Right atrium auricular region (tissue), 2 donors: ENCODE measurements around the gene DPF3. TPM values are rescaled to one million over a fixed set of nuclear protein-coding genes. Genes with fewer than 3 reads are reported as not detected.

ENCODE experiments used
- DNase-seq: peaks from one replicate; pipeline ENCODE4 v3.0.0-alpha.2; 2019; ENCODE audit warnings: low spot score
- H3K27ac ChIP-seq, 2 donors: fragments of 200-600 bp; sonication (generic); 1 replicate in 1 of 2; 2 replicates in 1 of 2; pipeline ENCODE4 v1.5.1; 2016 to 2019
- H3K27me3 ChIP-seq, 2 donors: fragments of 200-600 bp; sonication (generic); one replicate each; pipeline versions ENCODE4 v1.5.1 to v1.6.0; 2017 to 2019
- H3K36me3 ChIP-seq: fragments of 200-600 bp; sonication (generic); one replicate; pipeline ENCODE4 v1.5.1; 2016
- H3K4me1 ChIP-seq, 2 donors: fragments of 200-600 bp; sonication (generic); one replicate each; pipeline versions ENCODE4 v1.5.1 to v1.6.0; 2017 to 2019
- H3K4me3 ChIP-seq, 2 donors: fragments of 200-600 bp; sonication (generic); 1 replicate in 1 of 2; 2 replicates in 1 of 2; pipeline ENCODE4 v1.5.1; 2017 to 2019; ENCODE audit warnings: mild to moderate bottlenecking in 1 of 2, moderate library complexity in 1 of 2
- H3K9me3 ChIP-seq, 2 donors: fragments of 200-600 bp; sonication (generic); one replicate each; pipeline ENCODE4 v1.5.1; 2019
- total RNA-seq, 2 donors: library from RNA; depleted of rRNA; stranded (reverse); fragments of >200 nt; gene quantifications; one replicate each; pipeline ENCODE4 v1.1.0, GENCODE V29; 2016
- TF ChIP-seq, protein P1 (sequence below), 2 donors: fragments of 200-600 bp; sonication (generic); IDR thresholded peaks; one replicate each; pipeline ENCODE4 v1.5.1; 2019; ENCODE audit warnings: antibody characterized with exemption in 2 of 2

The DPF3 gene
- total RNA-seq, 2 donors from 2014 or later = 14.7 to 26.6 TPM

DNA sequence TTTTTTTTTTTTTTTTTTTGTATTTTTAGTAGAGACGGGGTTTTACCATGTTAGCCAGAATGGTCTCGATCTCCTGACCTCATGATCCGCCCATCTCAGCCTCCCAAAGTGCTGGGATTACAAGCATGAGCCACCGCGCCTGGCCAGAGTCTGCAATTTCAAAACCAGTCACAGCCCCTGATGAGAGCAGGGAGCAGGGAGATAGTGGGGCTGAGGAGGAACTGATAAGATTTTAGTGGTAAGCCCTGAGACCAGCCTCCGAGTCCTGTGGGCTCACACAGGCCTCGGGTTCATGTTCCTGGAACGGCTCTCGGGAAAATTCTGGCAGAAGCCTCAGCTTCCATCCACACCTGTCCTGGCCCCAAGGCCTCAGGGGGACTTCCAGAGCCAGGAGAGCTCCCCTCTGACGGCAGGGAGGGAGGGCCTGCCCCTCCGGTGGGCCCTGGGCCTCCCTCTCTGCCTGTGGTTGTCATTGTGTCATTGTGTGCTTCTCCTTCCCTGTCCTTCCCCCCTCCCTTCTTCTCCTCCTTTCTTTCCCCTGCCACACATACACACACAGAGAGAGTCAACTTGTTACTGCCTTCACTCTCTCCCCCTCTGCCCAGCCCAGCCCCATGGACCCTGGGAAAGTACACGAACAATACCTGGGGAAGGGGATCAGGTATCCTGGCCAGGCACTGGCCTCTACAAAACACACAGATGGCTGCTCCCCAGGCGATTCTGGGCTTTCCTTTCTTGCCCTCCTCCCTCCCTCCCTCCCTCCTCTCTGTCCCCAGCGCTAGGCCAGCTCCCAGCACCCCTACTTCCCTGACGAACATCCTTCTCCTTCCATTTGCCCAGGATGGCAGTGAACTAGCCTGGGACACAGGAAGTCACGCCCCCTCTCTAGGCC is 294.1 kb downstream of the DPF3 start:
- TF ChIP-seq, protein P1, sequence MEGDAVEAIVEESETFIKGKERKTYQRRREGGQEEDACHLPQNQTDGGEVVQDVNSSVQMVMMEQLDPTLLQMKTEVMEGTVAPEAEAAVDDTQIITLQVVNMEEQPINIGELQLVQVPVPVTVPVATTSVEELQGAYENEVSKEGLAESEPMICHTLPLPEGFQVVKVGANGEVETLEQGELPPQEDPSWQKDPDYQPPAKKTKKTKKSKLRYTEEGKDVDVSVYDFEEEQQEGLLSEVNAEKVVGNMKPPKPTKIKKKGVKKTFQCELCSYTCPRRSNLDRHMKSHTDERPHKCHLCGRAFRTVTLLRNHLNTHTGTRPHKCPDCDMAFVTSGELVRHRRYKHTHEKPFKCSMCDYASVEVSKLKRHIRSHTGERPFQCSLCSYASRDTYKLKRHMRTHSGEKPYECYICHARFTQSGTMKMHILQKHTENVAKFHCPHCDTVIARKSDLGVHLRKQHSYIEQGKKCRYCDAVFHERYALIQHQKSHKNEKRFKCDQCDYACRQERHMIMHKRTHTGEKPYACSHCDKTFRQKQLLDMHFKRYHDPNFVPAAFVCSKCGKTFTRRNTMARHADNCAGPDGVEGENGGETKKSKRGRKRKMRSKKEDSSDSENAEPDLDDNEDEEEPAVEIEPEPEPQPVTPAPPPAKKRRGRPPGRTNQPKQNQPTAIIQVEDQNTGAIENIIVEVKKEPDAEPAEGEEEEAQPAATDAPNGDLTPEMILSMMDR (IDR thresholded peaks at IDR 0.05) = no peak
- Histone ChIP-seq H3K4me1 (no peaks in the 10 kb centered on the region), H3K27me3 (no peaks in the 10 kb centered on the region), H3K4me3 (no peak overlapping the region), H3K9me3 (no peaks in the 10 kb centered on the region), H3K36me3 (no peaks in the 10 kb centered on the region), H3K27ac (no peak overlapping the region)
- no peak for DNase-seq

DNA sequence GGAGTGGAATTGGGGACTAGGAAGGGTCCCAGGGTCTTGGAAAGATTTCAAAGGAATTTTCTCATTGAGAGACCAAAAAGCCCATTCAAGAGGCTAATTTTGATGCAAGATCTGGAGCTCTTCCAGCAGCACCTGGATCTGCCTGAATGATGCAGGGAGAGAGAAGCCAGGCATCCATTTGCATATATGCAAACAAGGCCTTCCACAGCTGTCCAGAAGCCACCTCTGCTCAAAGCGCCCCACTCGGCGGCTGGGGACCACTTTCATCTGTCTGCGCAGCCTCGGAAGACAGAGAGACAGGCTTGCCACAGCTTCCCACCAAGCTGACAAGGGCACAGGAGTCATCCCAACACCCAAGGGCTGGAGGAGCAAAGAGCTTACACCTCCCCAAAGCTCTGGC is 295.6 kb downstream of the DPF3 start:
- no peaks in the 10 kb centered on the region for H3K9me3 ChIP-seq
- H3K27ac ChIP-seq = no peak overlapping the region
- TF ChIP-seq, protein P1 (IDR thresholded peaks at IDR 0.05) = no peak
- H3K4me1 ChIP-seq = no peaks in the 10 kb centered on the region
- H3K4me3 ChIP-seq = no peak overlapping the region
- H3K36me3 ChIP-seq = no peaks in the 10 kb centered on the region
- no peak for DNase-seq
- no peaks in the 10 kb centered on the region for H3K27me3 ChIP-seq

- TF ChIP-seq, protein P1 (IDR thresholded peaks at IDR 0.05) = no peak
- Histone ChIP-seq H3K27ac (no peak overlapping the region), H3K27me3 (no peaks in the 10 kb centered on the region), H3K9me3 (no peaks in the 10 kb centered on the region), H3K4me1 (no peaks in the 10 kb centered on the region), H3K4me3 (no peak overlapping the region), H3K36me3 (no peaks in the 10 kb centered on the region)
- no peak for DNase-seq
These were observed 296.4 kb downstream of the DPF3 start for GRCh38 chr14:72597252-72598233.

GRCh38 chr14:72595152-72595862 is 298.6 kb downstream of the DPF3 start:
- Histone ChIP-seq H3K27me3 (no peaks in the 10 kb centered on the region), H3K4me1 (no peaks in the 10 kb centered on the region), H3K36me3 (no peaks in the 10 kb centered on the region), H3K9me3 (no peaks in the 10 kb centered on the region), H3K27ac (no peak overlapping the region), H3K4me3 (no peak overlapping the region)
- TF ChIP-seq, protein P1 (IDR thresholded peaks at IDR 0.05) = no peak
- DNase-seq = no peak

DNA sequence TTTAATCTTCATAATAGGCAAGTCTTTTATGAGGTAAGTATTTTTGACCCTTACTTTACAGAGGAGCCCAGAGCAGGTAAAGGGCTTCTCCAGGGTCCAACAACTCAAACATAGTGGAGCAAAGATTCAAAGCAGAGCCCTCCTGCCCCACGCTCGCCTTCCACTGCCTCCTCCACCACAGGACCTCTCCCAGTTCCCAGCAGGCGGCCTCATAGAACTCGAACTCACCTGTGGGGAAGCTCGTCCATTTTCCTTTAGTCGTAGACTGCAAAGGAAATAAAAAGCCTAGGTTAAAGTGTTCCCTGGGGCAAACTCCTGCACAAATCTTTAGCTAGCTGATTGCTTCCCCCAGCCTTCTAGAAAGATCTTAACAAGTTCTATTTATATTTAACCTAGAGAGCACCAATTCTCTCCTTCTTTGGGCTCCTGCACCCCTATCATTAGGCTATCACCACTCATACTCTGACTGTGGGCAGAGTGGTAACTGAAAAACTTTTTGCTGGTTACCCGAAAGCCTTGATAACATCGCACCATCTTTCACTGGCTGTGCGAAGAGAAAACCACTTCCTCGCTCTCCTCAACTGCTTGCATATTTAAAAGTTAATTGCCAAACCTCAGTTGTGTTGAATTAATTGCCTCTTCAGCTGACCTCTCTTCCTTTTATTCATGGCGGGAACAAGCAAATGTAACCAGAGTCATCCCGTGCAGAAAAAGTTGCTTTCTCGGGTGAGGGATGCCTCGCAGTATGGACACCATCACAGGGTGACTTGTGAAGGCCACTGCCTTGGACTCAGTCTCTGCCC is 299.6 kb downstream of the DPF3 start:
- no peak for DNase-seq
- no peak overlapping the region for H3K4me3 ChIP-seq
- H3K27ac ChIP-seq = no peak overlapping the region
- TF ChIP-seq, protein P1 (IDR thresholded peaks at IDR 0.05) = no peak
- no peaks in the 10 kb centered on the region for H3K4me1 ChIP-seq
- H3K9me3 ChIP-seq = no peaks in the 10 kb centered on the region
- no peaks in the 10 kb centered on the region for H3K36me3 ChIP-seq
- H3K27me3 ChIP-seq = no peaks in the 10 kb centered on the region
